Measurements from ENCODE around the gene LCLAT1.

LCLAT1 gene

DNA sequence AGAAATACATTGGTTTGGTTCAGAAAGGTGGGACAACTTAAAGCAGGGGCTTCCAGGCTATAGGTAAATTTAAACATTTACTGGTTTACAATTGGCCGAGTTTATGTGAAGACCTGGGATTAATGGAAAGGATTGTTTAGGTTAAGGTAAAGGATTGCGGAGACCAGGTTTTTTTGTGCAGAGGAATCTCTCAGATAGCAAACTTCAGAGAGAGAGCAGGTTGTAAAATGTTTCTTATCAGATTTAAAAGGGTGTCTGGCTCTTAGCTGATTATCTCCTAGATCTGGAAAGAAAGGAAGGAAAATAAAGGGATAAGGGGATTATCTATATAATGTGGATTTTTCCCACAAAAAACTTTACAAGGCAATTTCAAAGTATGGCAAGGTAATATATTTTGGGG, 101.3 kb downstream of the LCLAT1 start:
- TF ChIP-seq POLR2AphosphoS5 (IDR thresholded peaks at IDR 0.05; ENCODE audit: low read depth, low read length) (no peak), SIN3A (IDR thresholded peaks at IDR 0.05; ENCODE audit: borderline replicate concordance, insufficient read depth, low read length) (no peak), TAF1 (IDR thresholded peaks at IDR 0.05; ENCODE audit: borderline replicate concordance, insufficient read depth, low read length) (no peak), REST (IDR thresholded peaks at IDR 0.05; ENCODE audit: insufficient read depth in 1 of 2, low read depth in 2 of 2, low read length in 2 of 2) (no peak), FOXP2 (optimal IDR thresholded peaks at IDR 0.05; ENCODE audit: borderline replicate concordance, extremely low read depth, extremely low read length, insufficient read depth) (no peak)

GRCh38 chr2:30549096-30549495, 102.0 kb downstream of the LCLAT1 start:
- TF ChIP-seq POLR2AphosphoS5 (IDR thresholded peaks at IDR 0.05; ENCODE audit: low read depth, low read length) = no peak
- no peak for TF ChIP-seq FOXP2 (optimal IDR thresholded peaks at IDR 0.05; ENCODE audit: borderline replicate concordance, extremely low read depth, extremely low read length, insufficient read depth)
- TF ChIP-seq REST (IDR thresholded peaks at IDR 0.05; ENCODE audit: insufficient read depth in 1 of 2, low read depth in 2 of 2, low read length in 2 of 2) = no peak
- no peak for TF ChIP-seq TAF1 (IDR thresholded peaks at IDR 0.05; ENCODE audit: borderline replicate concordance, insufficient read depth, low read length)
- TF ChIP-seq SIN3A (IDR thresholded peaks at IDR 0.05; ENCODE audit: borderline replicate concordance, insufficient read depth, low read length) = no peak

GRCh38 chr2:30559544-30560275, 112.7 kb downstream of the LCLAT1 start:
- no peak for TF ChIP-seq SIN3A (IDR thresholded peaks at IDR 0.05; ENCODE audit: borderline replicate concordance, insufficient read depth, low read length)
- TF ChIP-seq FOXP2 (optimal IDR thresholded peaks at IDR 0.05; ENCODE audit: borderline replicate concordance, extremely low read depth, extremely low read length, insufficient read depth) = no peak
- TF ChIP-seq REST (IDR thresholded peaks at IDR 0.05; ENCODE audit: insufficient read depth in 1 of 2, low read depth in 2 of 2, low read length in 2 of 2) = no peak
- no peak for TF ChIP-seq TAF1 (IDR thresholded peaks at IDR 0.05; ENCODE audit: borderline replicate concordance, insufficient read depth, low read length)
- TF ChIP-seq POLR2AphosphoS5 (IDR thresholded peaks at IDR 0.05; ENCODE audit: low read depth, low read length) = no peak

GRCh38 chr2:30561349-30561748, 114.3 kb downstream of the LCLAT1 start:
- TF ChIP-seq SIN3A (IDR thresholded peaks at IDR 0.05; ENCODE audit: borderline replicate concordance, insufficient read depth, low read length) (no peak), POLR2AphosphoS5 (IDR thresholded peaks at IDR 0.05; ENCODE audit: low read depth, low read length) (no peak), TAF1 (IDR thresholded peaks at IDR 0.05; ENCODE audit: borderline replicate concordance, insufficient read depth, low read length) (no peak), REST (IDR thresholded peaks at IDR 0.05; ENCODE audit: insufficient read depth in 1 of 2, low read depth in 2 of 2, low read length in 2 of 2) (no peak), FOXP2 (optimal IDR thresholded peaks at IDR 0.05; ENCODE audit: borderline replicate concordance, extremely low read depth, extremely low read length, insufficient read depth) (no peak)
